Hepatic stellate cell (primary cell): ENCODE results near the gene ITGAV.

ENCODE experiments used
- DNase-seq: peaks from one replicate; pipeline ENCODE4 v3.0.0; 2011; ENCODE audit warnings: low spot score

The ITGAV gene

DNA sequence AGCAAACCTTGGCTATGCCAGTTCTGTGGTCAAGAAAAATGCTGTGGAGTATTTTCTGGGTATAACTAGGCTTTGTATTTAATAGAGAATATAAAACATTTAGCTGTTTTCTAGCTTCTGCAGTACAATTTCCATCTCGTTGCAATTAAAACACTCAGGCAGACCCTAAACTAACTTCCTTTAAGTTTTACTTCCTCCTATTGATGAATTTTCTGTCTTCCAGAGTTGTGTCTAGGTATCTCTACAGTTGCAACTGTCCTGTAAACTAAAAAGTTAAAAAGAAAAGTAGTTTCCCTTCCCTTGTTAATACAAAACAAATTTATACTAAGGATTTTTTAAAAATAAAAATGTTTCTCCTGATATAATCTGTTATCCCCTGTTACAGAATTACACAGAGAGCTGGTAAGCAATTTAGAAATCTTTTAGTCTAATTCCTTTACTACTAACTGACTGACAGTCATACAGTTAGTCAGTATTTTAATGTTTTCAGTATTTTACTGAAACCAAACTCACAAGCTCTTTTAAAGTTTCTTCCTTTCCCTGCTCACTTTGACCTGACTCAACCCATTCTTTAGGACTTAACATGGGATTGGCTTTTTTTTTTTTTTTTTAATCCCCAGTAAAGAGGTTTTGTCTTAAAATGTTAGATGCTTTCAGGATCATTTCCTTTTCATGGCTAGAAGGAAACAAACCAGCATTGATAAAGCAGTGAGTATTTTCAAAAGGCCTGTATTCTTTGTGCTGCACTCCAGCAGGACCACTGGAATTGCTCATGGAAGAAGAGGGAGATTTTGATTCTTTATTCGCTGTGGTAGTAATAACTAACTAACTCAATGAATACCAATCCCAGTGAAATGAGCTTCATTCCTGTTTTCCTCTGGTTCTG lies 22.9 kb downstream of the ITGAV start:
- DNase-seq: no peak

- DNase-seq: no peak
These were observed 24.5 kb downstream of the ITGAV start for GRCh38 chr2:186614373-186614772.

DNA sequence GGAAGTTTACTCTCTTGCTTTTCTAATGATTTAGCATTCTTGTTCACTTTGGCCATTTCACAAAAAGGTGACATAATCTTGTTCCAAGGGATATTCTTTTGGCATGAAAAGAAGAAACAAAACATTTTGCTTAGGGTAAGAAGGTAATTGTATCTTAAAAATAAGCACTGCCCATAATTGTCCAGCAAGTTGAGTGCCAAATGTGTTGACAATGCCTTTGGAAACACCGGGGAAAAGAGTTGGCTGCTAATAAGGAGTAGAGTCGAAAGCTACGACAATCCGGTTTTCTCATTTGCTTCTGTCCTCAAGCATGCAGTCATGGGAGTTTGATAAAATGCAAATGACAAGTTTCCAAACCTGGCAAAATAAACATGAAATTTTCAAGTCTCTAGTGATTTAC lies 27.3 kb downstream of the ITGAV start:
- DNase-seq: no peak

GRCh38 chr2:186617771-186618170 lies 27.9 kb downstream of the ITGAV start:
- DNase-seq: no peak

DNA sequence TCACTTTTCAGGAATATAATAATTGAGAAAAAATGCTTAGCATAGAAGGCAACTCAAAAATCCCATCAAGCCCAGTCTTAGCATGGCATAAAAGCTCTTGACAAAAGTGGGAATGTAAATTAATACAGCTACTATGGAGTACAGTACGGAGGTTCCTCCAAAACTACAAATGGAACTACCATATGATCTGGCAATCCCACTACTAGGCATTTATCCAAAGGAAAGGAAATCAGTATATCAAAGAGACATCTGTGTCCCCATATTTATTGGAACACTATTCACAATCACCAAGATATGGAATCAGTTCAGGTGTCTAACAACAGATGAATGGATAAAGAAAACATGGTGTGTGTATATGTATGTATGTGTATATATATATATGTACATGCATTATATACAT lies 28.8 kb downstream of the ITGAV start:
- DNase-seq: no peak

DNA sequence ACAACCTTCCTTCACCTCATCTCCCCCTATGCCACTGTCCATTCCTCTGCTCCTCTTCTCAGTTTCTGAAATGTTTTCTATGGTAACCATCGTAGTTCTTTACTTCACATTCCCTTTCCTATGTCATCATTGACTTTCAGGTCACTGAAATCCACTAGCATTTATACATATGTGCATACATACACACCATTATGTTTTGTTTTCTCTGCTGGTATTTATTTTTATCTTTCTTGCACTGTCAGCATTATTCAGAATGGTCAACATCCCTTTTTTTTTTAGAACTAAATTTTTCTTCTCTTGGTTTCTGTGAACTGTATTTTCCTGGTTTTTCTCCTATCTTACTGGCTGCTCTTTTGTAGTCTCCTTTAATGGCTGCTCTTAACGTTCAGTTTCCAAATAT lies 33.2 kb downstream of the ITGAV start:
- no peak for DNase-seq

GRCh38 chr2:186624276-186624675 lies 34.4 kb downstream of the ITGAV start:
- DNase-seq: no peak

GRCh38 chr2:186629250-186629996 lies 39.6 kb downstream of the ITGAV start:
- DNase-seq: no peak

- no peak for DNase-seq
These were observed 42.6 kb downstream of the ITGAV start for GRCh38 chr2:186632417-186632816.

DNA sequence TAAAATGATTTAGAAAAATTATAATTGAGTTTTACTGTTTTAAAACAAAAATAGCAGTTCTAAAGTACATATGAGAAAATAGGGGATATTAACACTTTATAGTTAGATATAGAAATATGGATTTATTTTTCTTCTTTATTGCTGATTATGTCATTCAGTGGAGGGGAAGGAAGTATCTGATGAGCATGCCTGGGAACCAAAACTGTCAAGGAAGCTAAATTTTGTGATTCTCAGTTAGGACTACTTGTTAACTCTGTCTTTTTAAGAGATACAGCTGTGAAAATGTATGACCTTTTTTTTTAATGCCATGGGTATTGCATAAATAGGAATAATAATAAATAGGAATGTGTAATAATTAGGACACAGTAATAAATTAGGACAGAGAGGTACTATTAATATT lies 44.8 kb downstream of the ITGAV start:
- DNase-seq: no peak

DNA sequence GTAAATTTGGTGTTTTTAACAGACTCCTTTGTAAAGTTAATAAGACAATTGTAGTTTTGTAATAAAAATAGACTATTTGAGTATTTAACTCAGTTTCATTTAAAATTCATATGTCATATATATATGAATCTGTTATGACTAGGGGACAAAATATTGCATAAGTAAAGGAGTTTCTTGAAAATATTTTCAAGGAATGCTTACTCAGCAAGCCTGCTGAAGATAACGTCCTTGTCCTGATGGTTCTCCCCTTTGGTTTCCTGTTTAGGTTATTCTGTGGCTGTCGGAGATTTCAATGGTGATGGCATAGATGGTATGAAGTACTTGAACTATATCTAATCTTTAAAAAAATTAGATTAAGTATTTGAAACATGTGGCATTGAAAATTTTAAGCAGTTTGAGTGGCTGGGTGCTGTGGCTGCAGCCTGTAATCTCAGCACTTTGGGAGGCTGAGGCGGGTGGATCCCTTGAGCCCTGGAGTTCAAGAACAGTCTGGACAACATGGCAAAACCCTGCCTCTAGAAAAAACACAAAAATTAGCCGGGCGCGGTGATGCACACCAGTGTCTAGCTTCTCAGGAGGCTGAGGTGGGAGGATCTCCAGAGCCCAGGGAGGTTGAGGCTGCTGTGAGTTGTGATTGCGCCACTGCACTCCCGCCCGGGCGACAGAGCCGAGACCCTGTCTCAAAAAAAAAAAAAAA lies 47.1 kb downstream of the ITGAV start:
- DNase-seq: no peak

DNA sequence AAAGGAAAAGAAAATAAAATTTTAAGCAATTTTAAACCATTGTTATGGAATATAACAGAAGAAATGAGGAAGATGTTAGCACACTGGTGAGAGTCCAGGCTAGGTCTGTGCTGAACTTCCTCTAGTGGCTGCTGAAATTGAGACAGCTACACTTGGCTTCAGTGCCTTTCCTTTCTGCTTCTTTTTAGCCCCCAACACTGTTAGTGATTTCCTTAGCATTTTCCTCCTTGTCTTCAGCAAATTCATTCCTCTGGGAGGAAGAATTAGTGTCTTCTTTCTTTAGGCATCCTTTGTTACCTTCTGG lies 47.6 kb downstream of the ITGAV start:
- DNase-seq: no peak

GRCh38 chr2:186639939-186640338 lies 50.1 kb downstream of the ITGAV start:
- DNase-seq: no peak

DNA sequence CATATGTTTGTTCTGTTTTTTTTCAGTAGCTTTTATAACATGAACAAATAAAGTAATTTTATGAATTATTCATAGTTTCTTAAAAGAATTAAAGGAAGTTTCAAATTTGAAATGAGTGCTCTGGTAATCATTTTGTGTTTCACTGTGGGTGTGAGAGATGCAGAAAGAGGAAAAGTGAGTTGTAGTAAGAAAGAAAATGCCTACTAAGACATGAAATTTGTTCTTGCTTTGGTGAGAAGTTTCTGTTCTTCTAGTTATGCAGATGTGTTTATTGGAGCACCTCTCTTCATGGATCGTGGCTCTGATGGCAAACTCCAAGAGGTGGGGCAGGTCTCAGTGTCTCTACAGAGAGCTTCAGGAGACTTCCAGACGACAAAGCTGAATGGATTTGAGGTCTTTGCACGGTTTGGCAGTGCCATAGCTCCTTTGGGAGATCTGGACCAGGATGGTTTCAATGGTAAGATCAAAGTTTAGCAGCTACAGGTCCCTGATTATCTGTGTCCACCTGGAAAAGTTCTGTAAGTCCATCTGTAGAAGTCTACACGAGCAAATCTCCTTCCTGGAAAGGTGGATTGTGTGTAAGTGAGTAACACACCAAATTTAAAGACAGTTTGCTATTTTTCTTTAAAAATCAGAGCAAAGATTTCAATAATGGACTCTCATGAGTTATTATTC lies 51.4 kb downstream of the ITGAV start:
- no peak for DNase-seq

DNA sequence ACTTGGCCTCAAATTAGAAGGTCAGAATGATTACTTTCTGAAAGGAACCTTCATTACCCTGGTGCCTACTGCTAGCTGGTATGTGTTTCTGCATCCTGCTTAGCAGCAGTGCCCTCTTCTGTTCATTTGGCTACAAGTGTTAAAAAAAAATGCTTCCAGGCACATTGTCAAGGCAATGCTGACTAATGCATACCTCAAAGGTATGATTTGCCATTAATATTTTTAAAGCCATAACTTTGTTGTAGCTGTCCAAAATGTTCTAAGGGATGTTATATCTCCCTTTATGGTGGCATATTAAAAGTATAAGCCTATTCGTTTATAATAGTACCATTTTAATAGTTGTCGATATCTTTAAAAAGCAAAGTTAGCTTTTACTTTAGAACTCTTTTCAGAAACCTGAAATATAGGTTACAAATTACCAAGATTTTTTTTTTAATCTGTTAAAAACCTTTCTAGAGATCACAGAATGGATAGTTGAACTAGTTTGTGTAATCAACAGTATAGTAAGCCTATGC lies 52.0 kb downstream of the ITGAV start:
- DNase-seq: peak; percentile 34

DNA sequence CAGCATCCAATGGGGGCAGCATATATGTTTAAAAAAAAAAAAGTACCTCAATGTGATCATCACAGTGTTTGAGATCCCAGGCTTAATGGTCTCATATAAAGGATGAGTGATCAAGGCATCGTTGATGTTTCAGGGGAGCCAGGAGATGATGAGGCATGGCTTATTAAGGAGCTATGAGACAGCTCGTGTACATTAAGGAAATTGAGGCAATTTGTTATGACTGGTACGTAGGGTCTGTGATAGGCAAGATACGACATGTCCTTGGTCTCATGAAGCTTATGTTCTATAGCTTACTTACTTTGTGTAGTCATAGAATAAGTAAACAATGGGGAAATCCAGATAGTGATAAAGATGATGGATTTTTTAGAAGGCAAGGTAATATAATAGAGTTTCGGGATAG lies 54.9 kb downstream of the ITGAV start:
- DNase-seq: no peak

DNA sequence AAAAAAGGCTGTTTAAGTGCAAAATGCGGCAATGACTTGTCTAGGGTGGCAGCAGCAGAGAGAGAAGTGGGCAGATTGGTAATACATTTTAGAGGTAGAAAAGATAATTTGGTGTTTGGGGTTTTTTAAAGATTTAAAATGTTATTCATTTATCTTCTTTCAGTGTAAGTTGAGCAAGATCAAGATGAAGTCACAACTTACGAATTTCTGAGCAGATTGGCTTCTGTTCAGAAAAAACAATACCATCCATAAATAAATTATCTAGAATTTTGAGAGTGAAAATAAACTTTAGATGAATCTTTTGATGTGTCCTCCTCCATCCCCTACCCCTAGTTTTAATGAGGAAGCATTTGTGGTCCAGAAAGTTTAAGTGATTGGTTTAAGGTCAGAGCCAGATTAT lies 56.1 kb downstream of the ITGAV start:
- peak; percentile 10 for DNase-seq

DNA sequence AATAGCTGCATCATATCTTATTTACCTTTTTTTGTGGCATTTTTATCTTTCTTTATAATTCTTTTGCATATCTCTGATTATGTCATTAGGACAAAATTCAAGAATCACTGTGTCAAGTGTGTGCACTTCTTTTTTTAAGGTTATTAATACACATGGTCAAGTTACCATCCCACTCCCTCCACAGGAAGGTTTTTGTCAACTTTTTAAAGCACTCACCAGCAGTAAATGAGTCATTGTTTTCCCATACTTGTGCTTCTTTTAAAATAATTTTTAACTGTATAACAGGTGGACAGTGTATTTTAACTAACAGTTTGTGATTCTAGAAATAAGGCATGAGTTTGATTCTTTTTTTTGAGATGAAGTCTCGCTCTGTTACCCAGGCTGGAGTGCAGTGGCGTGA lies 58.3 kb downstream of the ITGAV start:
- no peak for DNase-seq

DNA sequence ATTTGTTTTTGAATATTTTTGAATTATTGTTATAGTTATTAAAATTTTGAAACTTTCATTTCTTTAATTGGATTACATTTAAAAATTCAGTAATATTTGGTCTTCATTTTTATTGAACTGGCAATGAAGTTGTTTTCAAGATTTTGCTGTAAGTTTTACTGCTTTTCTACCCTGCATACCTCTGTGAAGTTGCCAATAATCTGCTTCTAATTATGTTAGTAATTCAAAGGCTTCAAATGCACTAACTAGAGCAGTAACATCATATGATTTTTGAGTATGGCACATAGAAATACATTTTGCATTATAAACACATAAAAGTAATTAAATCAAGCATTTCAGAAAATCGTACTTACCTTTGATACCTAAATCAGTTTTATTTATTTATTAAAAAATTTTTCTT lies 63.7 kb downstream of the ITGAV start:
- no peak for DNase-seq

DNA sequence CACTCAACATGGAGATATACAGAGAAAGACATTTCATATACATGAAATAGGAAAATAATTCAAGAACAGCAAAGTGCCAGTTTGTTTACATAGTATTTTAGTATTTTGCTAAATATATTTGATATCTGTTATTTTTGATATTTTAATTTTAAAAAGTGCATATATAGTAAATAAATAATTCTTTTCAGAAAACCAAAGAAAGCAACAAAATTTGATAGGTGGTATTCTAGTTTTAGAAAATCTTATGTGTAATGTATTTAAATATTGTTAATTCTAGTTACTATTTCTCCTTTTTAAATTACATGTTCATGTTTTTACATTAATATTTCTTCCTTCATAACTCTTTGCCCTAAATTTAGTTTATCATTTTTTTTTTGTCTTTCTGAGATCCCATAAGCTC lies 69.5 kb downstream of the ITGAV start:
- DNase-seq: no peak

DNA sequence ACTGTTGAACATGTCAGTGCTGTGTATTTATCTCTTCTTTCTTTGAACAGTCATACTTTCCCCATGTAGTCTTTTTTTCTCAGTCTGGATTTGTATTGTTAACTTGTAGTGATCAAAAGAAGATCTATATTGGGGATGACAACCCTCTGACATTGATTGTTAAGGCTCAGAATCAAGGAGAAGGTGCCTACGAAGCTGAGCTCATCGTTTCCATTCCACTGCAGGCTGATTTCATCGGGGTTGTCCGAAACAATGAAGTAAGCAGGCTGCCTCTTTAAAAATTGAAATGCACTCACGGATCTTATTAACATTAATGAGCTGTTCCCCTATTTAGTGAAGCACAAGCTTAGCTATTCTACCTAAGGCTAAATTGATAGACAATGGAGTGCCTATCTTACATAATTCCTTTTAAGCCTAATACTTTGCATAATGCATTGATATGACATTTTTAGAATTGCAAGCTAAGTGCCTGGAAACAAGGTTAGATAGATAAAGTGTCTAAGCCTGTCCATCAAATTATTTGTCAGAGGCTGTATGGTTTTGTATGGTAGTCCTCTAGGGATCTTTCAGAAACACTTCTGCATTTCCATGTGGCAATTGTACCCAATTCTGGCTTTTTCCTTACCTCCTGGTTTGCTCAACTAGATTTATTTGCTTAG lies 74.7 kb downstream of the ITGAV start:
- no peak for DNase-seq

GRCh38 chr2:186669146-186669545 lies 79.3 kb downstream of the ITGAV start:
- DNase-seq: no peak
